Activated T-helper 17 cell treated with anti-CD3 and anti-CD28 coated beads, Interleukin-2, amount 50 U/mL, for 72 hours (primary cell): ENCODE data around the gene PCNX2. TPM values are rescaled to one million over a fixed set of nuclear protein-coding genes. Genes with fewer than 3 reads are reported as not detected.
"Not testable (repeated sequence)": the region's sequence is repeated elsewhere in the genome, so short reads cannot be mapped to it uniquely, and the experiment has no call there.

Experiments used
- ATAC-seq: fragments of 150-1000 bp; cut with Tn5 transposase; replicated peaks from 2 replicates; pipeline ENCODE4 v1.10.0; 2021; ENCODE audit warnings: mild to moderate bottlenecking, moderate library complexity
- H3K27ac Mint-ChIP-seq: one replicate; pipeline ENCODE4 v1.8.0; 2022; ENCODE audit warnings: mixed read lengths
- H3K27me3 Mint-ChIP-seq: one replicate; pipeline ENCODE4 v1.8.0; 2022; ENCODE audit warnings: mixed read lengths
- H3K36me3 Mint-ChIP-seq: one replicate; pipeline ENCODE4 v1.8.0; 2022; ENCODE audit warnings: low read depth, mild to moderate bottlenecking, mixed read lengths
- H3K4me1 Mint-ChIP-seq: one replicate; pipeline ENCODE4 v1.8.0; 2022; ENCODE audit warnings: mixed read lengths
- H3K4me3 Mint-ChIP-seq: one replicate; pipeline ENCODE4 v1.8.0; 2022; ENCODE audit warnings: mild to moderate bottlenecking, mixed read lengths
- H3K9me3 Mint-ChIP-seq: one replicate; pipeline ENCODE4 v1.8.0; 2022; ENCODE audit warnings: mixed read lengths
- total RNA-seq, 2 donors: library from RNA; stranded (reverse); gene quantifications; one replicate each; pipeline ENCODE4 v1.2.3, GENCODE V29; 2022

PCNX2 gene
- total RNA-seq, 2 donors from 2014 or later, result 21.3 to 25.9 TPM

DNA sequence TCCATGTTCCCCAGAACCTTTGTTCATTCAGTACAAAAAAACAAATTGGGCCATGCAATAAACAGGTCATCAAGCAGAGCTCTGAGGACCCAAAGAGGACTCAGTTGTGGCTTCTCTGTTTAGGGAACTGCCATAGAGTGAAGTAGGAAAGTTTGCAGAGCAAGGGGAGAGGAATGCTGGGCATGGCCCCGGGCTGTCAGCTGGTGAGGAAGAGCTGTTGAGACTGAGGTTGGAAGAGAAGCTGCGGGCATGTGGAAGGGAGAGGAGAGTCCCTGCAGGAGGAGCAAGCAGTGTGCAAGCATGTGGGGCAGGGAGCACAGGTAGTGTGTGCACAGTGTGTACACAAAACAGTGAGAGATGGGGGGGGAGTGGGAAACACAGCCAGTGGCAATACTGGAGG lies 273.3 kb downstream of the PCNX2 start:
- Mint-ChIP-seq H3K27ac (peak overlapping the region; percentile 65), H3K4me1 (peaks cover 19% of the 10 kb centered on the region), H3K36me3 (peaks cover 28% of the 10 kb centered on the region), H3K4me3 (no peak overlapping the region), H3K9me3 (no peaks in the 10 kb centered on the region), H3K27me3 (no peaks in the 10 kb centered on the region)
- ATAC-seq, result no peak

DNA sequence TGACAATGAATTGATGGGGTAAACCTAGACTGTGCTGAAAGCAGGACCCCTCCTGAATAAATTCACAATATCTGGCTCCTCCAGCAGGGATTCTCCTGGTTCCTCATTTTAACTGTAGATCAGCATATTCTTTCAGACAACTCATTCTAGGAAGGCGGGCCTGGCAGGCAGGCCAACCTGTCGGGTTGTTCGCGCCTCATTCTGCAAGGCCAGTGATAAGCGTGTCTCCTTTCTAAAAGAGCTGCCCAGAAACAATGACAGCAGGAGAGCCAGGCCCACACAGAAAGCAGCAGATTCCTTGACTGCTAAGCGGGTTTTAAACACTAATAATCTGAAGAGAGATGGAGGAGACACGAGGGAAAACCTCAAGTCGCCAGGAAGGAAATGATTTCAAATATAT lies 275.1 kb downstream of the PCNX2 start:
- H3K36me3 Mint-ChIP-seq, result peaks cover 41% of the 10 kb centered on the region
- H3K4me1 Mint-ChIP-seq, result peaks cover 19% of the 10 kb centered on the region
- peak overlapping the region; percentile 79 for H3K27ac Mint-ChIP-seq
- ATAC-seq, result no peak
- H3K4me3 Mint-ChIP-seq, result no peak overlapping the region
- H3K9me3 Mint-ChIP-seq, result no peaks in the 10 kb centered on the region
- H3K27me3 Mint-ChIP-seq, result no peaks in the 10 kb centered on the region

DNA sequence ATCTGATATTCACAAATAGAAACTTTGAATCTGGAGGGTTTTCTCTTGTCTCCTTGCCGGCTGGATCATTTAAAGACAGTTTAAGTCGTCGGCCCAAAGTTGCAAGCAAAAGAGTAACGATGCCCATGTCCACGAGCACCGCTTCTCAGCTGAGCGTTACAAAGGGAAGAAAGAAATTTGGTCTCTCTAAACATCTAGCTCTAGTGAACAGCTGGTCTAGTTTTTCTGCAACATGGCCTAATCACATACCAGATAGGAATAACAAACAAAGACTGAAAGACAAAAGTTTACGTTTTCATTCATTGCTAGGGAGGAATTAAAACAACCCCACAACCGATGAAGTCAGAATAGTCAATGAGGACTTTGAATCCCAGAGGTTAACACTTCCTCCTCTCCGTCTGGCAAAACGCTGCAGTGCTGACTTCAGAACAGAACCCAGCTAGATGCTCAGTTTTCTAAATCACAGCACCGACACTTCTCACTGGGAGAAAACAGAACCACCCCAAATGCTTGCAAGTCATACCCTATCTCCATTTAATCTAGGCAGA lies 275.7 kb downstream of the PCNX2 start:
- no peaks in the 10 kb centered on the region for H3K27me3 Mint-ChIP-seq
- no peak for ATAC-seq
- no peak overlapping the region for H3K27ac Mint-ChIP-seq
- no peak overlapping the region for H3K4me3 Mint-ChIP-seq
- no peaks in the 10 kb centered on the region for H3K9me3 Mint-ChIP-seq
- H3K36me3 Mint-ChIP-seq, result peaks cover 43% of the 10 kb centered on the region
- H3K4me1 Mint-ChIP-seq, result peaks cover 19% of the 10 kb centered on the region

DNA sequence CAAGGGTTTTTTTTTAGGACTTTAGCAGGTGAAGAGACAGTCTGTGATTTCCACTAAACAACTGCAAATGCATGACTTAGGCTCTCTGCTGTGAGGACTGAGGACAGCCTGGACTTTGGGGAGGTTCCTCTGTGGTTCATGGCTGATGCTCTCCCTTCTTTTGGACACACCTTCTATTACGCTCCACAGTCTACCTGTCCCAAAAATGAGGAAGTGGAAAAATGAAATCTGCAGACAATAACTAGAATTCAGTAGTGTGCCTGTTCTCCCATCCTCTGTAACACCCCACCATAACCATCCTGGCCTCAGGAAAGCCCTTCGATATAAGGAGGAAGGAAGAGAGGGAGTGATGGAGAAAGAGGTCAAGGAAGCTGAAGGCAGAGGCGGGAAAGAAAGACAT lies 276.4 kb downstream of the PCNX2 start:
- Mint-ChIP-seq H3K4me1 (peaks cover 19% of the 10 kb centered on the region), H3K9me3 (no peaks in the 10 kb centered on the region)

DNA sequence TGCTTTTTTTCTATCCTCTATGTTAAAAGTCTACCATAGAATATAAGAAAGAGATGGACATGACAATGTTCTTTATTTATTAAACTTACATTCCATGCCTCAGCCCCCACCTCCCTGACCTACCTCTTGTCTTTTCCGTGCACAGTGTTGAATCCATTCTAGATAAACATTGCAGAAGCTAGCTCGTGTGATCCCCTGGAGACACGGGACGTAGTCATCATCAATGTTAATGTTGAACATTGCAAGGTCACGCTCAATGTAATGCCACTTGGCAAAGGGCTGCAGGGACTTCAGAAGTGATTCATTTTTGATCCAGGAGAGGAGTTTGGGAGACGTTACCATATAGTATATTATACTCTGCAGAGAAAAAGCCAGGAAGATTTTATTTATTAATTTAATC lies 278.7 kb downstream of the PCNX2 start:
- no peaks in the 10 kb centered on the region for H3K9me3 Mint-ChIP-seq
- H3K27ac Mint-ChIP-seq, result no peak overlapping the region
- H3K4me1 Mint-ChIP-seq, result peaks cover 7% of the 10 kb centered on the region
- H3K36me3 Mint-ChIP-seq, result peaks cover 54% of the 10 kb centered on the region
- no peak for ATAC-seq
- no peaks in the 10 kb centered on the region for H3K27me3 Mint-ChIP-seq
- H3K4me3 Mint-ChIP-seq, result no peak overlapping the region

More for the DNA sequence above, 276.4 kb downstream of the PCNX2 start:
- peaks cover 45% of the 10 kb centered on the region for H3K36me3 Mint-ChIP-seq
- no peaks in the 10 kb centered on the region for H3K27me3 Mint-ChIP-seq
- H3K4me3 Mint-ChIP-seq, result no peak overlapping the region
- no peak for ATAC-seq
- no peak overlapping the region for H3K27ac Mint-ChIP-seq

DNA sequence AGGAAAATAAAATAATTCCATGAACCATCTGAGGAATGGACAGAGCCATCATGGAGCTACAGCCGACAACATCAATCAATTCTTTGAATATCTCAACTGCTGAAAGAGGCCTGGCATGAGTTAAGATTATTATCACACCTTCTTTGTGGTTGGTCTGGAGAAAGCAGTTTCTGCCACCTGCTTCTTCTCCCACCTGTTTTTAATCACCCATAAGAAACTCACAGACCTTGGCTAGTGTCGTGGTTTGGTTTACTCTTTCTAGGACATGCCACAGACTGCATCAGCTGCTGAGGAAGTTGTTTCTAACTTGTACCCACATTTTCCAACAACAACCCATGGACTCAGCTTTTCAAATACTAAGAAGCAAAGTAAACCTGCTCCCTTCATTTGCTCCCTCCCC lies 279.6 kb downstream of the PCNX2 start:
- H3K9me3 Mint-ChIP-seq, result no peaks in the 10 kb centered on the region
- peak overlapping the region; percentile 29 for H3K27ac Mint-ChIP-seq
- peaks cover 56% of the 10 kb centered on the region for H3K36me3 Mint-ChIP-seq
- H3K27me3 Mint-ChIP-seq, result no peaks in the 10 kb centered on the region
- no peak for ATAC-seq
- H3K4me3 Mint-ChIP-seq, result no peak overlapping the region
- peaks cover 6% of the 10 kb centered on the region for H3K4me1 Mint-ChIP-seq

DNA sequence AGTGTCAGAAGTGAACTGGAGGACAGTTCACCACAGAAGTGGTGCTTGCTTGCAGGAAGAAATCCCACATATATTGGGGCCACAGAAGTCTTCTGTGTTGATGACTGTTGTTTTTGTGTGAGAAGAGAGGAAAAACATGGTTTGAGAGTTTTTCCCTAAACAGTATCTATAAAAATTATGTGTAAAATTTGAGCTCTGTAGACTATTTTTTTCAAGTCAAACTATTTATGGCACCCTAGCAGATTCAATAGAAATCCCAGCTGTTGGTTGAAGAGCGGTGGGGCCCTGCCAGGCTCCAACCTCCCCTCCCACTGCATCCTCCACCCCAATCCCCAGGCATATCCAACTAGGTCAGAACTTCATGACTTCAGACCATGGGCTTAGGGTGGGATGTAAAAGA lies 283.5 kb downstream of the PCNX2 start:
- H3K27ac Mint-ChIP-seq, result no peak overlapping the region
- H3K36me3 Mint-ChIP-seq, result peaks cover 55% of the 10 kb centered on the region
- no peak for ATAC-seq
- H3K4me1 Mint-ChIP-seq, result no peaks in the 10 kb centered on the region
- H3K4me3 Mint-ChIP-seq, result no peak overlapping the region
- H3K9me3 Mint-ChIP-seq, result no peaks in the 10 kb centered on the region
- no peaks in the 10 kb centered on the region for H3K27me3 Mint-ChIP-seq

DNA sequence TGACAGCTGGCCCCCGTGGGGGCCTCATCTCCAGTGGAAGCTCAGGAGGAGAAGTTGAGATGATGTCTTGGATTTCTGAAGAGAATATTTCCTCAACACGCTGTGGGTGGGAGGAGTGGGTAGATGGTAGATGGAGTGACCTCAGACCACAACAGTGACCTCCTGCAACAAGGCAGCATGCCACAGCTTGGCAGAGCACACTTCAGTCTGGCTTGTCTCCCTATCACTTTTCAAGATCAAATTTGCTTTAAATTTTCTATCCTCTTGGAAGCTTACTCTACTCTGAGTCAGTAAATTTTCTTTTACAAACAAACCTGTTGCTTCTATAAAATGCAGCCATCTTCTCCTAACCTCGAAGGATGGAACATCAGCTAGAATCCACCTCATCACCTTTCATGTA lies 285.4 kb downstream of the PCNX2 start:
- no peaks in the 10 kb centered on the region for H3K27me3 Mint-ChIP-seq
- no peaks in the 10 kb centered on the region for H3K4me1 Mint-ChIP-seq
- H3K36me3 Mint-ChIP-seq, result peaks cover 53% of the 10 kb centered on the region
- ATAC-seq, result no peak
- no peak overlapping the region for H3K4me3 Mint-ChIP-seq
- H3K9me3 Mint-ChIP-seq, result no peaks in the 10 kb centered on the region
- peak overlapping the region; percentile 25 for H3K27ac Mint-ChIP-seq

DNA sequence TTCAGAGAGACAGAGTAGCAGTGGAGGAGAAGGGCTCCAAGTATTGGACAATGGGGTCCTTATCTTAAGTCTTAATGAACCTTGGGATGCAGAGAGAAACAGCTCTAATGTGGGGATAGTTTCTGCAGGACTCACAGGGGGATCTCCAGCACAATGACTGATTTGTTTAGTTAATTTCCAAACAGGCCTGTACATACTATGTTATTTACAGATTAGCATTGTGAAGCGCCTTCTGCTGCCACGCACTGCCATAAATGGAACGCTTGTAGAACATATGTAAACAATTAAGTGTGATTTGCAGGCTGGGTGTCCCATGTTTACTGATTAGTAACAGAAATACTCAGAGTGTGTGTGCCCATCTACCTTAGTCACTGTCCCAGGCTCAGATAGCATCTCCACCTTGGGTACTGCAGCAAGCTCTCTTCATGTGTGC lies 289.0 kb downstream of the PCNX2 start:
- Mint-ChIP-seq H3K4me3 (no peak overlapping the region), H3K36me3 (peaks cover 24% of the 10 kb centered on the region), H3K27me3 (no peaks in the 10 kb centered on the region), H3K27ac (no peak overlapping the region), H3K4me1 (no peaks in the 10 kb centered on the region), H3K9me3 (no peaks in the 10 kb centered on the region)
- no peak for ATAC-seq

DNA sequence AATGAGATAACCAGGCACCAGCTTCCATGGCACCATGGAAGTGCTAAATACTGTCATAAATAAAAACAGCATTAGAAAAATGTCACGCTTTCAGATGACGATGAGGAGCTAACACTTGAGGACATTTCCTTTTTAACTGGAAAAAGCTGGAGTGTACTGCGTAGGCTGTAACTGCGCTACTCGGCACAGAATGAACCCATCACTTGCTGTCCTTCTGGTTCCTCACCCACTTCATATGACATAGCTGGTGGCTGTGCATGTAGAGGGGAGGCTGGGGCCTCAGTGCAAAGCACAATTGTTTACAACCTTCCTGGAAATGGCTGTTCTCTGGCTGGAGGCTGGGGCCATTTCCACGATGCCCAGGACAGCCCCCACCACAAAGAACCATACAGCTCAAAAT lies 289.4 kb downstream of the PCNX2 start:
- ATAC-seq, result no peak
- Mint-ChIP-seq H3K27me3 (no peaks in the 10 kb centered on the region), H3K9me3 (no peaks in the 10 kb centered on the region), H3K4me1 (no peaks in the 10 kb centered on the region), H3K27ac (no peak overlapping the region), H3K4me3 (no peak overlapping the region), H3K36me3 (peaks cover 24% of the 10 kb centered on the region)

DNA sequence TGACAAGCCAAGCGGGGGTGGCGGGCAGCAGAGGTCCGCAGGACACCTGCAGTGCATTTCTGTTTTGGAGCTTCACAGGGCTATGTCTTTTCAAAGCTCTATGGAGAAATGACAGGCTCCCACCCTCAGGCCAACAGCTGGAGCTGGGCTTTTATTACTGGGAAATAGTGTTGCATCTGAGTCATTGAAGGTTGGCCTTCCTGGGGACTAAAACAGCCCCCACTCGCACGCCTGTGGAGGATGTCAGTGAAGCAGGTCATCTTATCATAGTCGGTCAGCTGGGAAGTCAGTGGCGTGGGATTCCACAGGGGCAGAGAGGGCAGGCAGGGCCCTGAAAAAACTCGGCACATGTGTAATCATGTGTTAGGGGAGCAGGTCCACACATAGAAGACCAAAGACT lies 289.8 kb downstream of the PCNX2 start:
- ATAC-seq, result no peak
- Mint-ChIP-seq H3K27me3 (no peaks in the 10 kb centered on the region), H3K9me3 (no peaks in the 10 kb centered on the region), H3K27ac (no peak overlapping the region), H3K4me3 (no peak overlapping the region), H3K36me3 (peaks cover 22% of the 10 kb centered on the region), H3K4me1 (no peaks in the 10 kb centered on the region)

DNA sequence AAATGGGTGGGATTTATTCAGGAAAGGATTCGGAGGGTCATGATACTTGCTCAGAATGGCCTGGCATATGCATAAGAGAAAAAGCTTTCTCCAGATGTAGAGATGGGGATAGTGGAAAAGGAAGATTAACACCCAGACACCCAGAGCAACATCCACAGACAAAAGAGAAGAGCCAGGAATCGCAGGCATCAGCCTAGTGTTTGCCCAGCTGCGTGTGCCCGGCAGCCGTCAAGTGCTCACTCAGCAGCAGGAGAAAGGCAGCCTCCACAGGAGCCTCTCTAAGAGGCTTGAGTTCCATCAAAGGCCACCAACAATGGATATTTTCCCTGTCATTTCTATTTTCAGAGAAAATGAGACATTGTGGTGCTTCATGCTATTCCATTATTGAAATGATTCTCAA lies 290.4 kb downstream of the PCNX2 start:
- Mint-ChIP-seq H3K9me3 (no peaks in the 10 kb centered on the region), H3K4me3 (no peak overlapping the region), H3K27ac (no peak overlapping the region), H3K27me3 (no peaks in the 10 kb centered on the region), H3K36me3 (peaks cover 25% of the 10 kb centered on the region), H3K4me1 (no peaks in the 10 kb centered on the region)
- ATAC-seq, result no peak

DNA sequence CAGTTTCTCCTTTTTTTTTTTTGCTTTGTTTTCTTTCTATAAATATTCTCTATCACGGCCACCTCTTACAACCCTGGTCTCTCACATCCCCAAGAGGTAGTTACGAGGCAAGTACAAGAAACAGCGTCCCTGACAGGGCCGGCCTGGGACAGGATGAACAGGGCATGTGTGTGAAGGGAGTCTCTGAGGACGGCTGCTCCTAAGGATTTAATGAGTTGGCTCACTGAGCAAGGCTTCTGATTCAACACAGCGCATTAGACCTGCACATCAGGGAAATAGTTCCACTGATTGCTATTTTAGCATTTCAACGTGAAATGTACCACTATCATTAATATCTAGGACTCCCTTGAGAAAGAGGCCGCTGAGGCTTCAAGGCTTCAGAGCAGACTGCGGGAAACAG lies 291.1 kb downstream of the PCNX2 start:
- Mint-ChIP-seq H3K36me3 (peaks cover 32% of the 10 kb centered on the region), H3K27ac (no peak overlapping the region), H3K9me3 (no peaks in the 10 kb centered on the region), H3K4me1 (no peaks in the 10 kb centered on the region), H3K4me3 (no peak overlapping the region), H3K27me3 (no peaks in the 10 kb centered on the region)
- no peak for ATAC-seq

DNA sequence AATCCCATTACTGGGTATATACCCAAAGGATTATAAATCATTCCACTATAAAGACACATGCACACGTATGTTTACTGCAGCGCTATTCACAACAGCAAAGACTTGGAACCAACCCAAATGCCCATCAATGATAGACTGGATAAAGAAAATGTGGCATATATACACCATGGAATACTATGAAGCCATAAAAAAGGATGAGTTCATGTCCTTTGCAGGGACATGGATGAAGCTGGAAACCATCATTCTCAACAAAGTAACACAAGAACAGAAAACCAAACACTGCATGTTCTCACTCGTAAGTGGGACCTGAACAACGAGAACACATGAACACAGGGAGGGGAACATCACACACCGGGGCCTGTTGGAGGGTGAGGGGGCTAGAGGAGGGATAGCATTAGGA lies 291.9 kb downstream of the PCNX2 start:
- not testable (repeated sequence) for H3K4me3 Mint-ChIP-seq, H3K4me1 Mint-ChIP-seq, ATAC-seq, H3K27me3 Mint-ChIP-seq, H3K9me3 Mint-ChIP-seq, H3K27ac Mint-ChIP-seq
- H3K36me3 Mint-ChIP-seq, result peaks cover 40% of the 10 kb centered on the region

DNA sequence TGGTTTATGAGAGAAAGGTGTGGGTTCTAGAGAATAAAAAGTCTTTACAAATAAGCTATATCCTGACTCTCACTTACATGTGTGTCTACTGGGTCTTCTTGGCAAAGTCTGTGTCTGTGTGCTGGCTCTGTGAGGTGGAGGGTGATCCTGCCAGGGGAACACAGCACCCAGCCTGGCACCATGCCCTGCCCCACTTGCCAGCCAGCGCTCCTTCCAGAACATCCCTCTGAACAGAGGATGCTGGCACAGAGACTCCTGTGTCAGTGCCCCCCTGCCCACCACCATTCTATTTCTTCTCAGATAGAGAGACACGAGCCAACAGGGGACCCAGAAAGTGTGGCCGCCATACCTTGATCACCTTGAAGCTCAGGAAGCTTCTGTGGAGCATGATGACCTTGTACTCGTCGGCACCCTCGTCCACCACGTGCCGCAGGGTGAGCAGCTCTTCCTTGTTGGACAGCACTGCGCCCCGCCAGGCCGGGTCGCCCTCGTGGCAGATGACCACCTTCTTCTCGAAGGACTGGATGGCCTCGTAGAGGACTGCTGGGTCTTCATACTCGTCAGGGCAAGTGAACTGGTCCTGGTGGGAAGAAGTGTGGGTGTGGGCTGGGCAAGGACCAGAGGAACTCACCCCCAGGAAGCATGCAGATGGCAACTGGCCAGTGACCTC lies 295.4 kb downstream of the PCNX2 start:
- Mint-ChIP-seq H3K4me3 (no peak overlapping the region), H3K4me1 (no peaks in the 10 kb centered on the region), H3K27me3 (no peaks in the 10 kb centered on the region), H3K27ac (no peak overlapping the region), H3K9me3 (no peaks in the 10 kb centered on the region), H3K36me3 (peaks cover 61% of the 10 kb centered on the region)
- ATAC-seq, result no peak
